Uterus (tissue), 2 donors: ENCODE measurements around the gene OTOP1.

Experiments
- POLR2A ChIP-seq, 2 donors: fragments of 450-650 bp; IDR thresholded peaks; one replicate each; pipeline ENCODE4 v1.6.1; 2016; ENCODE audit warnings: antibody characterized with exemption in 2 of 2, mild to moderate bottlenecking in 1 of 2, moderate library complexity in 1 of 2
- TF ChIP-seq, protein P1 (sequence below), 4 experiments: fragments of 200-600 bp in 2 of 4; fragments of 450-650 bp in 2 of 4; sonication (generic) in 2 of 4; IDR thresholded peaks; one replicate each; pipeline ENCODE4 v1.5.1; 2016 to 2019; ENCODE audit warnings: antibody characterized with exemption in 4 of 4, mild to moderate bottlenecking in 2 of 4, moderate library complexity in 1 of 4

DNA sequence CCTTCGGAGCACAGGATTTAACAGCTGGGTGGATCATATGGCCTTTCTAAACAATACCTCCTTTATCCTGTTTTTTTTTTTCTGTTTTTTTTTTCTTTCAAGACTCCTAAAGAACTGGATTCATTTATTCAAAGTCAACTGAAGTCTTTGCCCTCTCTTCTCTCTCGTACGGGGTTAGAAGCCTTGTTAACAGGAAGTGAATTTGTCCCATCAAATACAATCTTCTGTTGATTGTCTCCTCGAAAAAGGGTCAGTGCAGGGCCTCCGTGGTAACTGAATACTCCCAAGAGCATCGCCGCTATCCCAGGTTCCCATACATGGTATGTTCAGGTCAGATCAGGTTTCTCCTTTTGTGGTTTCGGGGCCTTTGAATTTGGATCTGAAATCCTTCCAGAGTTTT is 23.1 kb upstream of the OTOP1 start:
- TF ChIP-seq POLR2A (IDR thresholded peaks at IDR 0.05) = no peak
- TF ChIP-seq, protein P1, sequence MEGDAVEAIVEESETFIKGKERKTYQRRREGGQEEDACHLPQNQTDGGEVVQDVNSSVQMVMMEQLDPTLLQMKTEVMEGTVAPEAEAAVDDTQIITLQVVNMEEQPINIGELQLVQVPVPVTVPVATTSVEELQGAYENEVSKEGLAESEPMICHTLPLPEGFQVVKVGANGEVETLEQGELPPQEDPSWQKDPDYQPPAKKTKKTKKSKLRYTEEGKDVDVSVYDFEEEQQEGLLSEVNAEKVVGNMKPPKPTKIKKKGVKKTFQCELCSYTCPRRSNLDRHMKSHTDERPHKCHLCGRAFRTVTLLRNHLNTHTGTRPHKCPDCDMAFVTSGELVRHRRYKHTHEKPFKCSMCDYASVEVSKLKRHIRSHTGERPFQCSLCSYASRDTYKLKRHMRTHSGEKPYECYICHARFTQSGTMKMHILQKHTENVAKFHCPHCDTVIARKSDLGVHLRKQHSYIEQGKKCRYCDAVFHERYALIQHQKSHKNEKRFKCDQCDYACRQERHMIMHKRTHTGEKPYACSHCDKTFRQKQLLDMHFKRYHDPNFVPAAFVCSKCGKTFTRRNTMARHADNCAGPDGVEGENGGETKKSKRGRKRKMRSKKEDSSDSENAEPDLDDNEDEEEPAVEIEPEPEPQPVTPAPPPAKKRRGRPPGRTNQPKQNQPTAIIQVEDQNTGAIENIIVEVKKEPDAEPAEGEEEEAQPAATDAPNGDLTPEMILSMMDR (IDR thresholded peaks at IDR 0.05) = no peak
